BE2C (cell line): Measurements from ENCODE around the gene HMX3. TPM values are rescaled to one million over a fixed set of nuclear protein-coding genes. Genes with fewer than 3 reads are reported as not detected.
A peak's percentile ranks its signal among the peaks of the same experiment; 100 is the strongest.

Experiments
- DNase-seq: peaks from one replicate; pipeline ENCODE4 v3.0.0-alpha.2; 2020
- H3K27me3 ChIP-seq: fragments of 250-450 bp; sonication (Bioruptor Pico); 2 replicates; pipeline ENCODE4 v1.5.1; 2020; ENCODE audit warnings: mild to moderate bottlenecking
- H3K36me3 ChIP-seq: fragments of 250-450 bp; sonication (Bioruptor Pico); 2 replicates; pipeline ENCODE4 v1.5.1; 2020; ENCODE audit warnings: mild to moderate bottlenecking
- H3K4me1 ChIP-seq: fragments of 250-450 bp; sonication (Bioruptor Pico); 2 replicates; pipeline ENCODE4 v1.5.1; 2020
- H3K4me3 ChIP-seq: 2 replicates; pipeline ENCODE4 v1.5.1; 2011; ENCODE audit warnings: low read depth, low read length
- H3K9me3 ChIP-seq: fragments of 250-450 bp; sonication (Bioruptor Pico); 2 replicates; pipeline ENCODE4 v1.5.1; 2020
- polyA plus RNA-seq: library from polyadenylated mRNA; unstranded; fragments of >200 nt; gene quantifications from one replicate; pipeline ENCODE4 v1.2.1, GENCODE V29; 2012; ENCODE audit warnings: low read depth, missing spikeins; ENCODE audit not compliant: insufficient read length, insufficient read depth
- TF ChIP-seq, protein P1 (sequence below): IDR thresholded peaks from 2 replicates; pipeline ENCODE4 v1.5.1; 2012; ENCODE audit warnings: mild to moderate bottlenecking, low read depth, low read length

Gene HMX3
- polyA plus RNA-seq: not detected

DNA sequence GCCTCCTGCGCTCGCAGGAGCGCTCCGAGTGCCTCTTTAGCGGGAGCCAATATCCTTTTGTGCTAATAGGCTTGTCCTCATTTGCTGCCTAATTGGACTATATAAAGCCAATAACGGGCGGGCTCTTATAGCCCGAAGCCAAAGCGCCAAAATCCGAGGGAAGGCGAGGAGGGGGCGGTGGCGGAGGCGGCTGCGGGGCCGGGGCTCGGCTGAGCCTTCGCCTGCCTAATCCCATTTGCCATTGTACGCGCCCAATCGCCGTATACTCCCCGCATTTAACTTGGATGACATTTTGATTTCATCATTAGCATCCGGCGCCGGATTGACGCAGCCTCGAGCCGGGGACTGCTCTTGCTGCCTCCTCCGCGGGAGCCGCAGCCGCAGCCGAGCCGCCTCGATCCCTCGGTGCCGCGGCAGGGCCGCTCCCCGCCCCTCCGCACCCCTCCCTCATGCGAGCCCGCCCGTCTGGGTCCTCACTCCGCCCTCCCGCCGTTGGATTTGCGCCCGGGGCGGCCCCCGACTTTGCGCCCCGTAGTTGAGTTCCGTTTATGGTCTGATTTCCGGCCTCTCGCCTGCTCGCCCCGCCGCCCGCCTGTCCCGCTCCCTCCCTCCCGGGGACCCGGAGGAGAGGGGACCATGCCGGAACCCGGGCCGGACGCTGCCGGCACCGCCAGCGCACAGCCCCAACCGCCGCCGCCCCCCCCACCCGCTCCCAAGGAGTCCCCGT, at the start of gene HMX3:
Gene HMX3 (plus strand): TSS at position 556 of the 727 bp plus-strand sequence. CDS start 81 bp downstream, at position 637.
- TF ChIP-seq, protein P1, sequence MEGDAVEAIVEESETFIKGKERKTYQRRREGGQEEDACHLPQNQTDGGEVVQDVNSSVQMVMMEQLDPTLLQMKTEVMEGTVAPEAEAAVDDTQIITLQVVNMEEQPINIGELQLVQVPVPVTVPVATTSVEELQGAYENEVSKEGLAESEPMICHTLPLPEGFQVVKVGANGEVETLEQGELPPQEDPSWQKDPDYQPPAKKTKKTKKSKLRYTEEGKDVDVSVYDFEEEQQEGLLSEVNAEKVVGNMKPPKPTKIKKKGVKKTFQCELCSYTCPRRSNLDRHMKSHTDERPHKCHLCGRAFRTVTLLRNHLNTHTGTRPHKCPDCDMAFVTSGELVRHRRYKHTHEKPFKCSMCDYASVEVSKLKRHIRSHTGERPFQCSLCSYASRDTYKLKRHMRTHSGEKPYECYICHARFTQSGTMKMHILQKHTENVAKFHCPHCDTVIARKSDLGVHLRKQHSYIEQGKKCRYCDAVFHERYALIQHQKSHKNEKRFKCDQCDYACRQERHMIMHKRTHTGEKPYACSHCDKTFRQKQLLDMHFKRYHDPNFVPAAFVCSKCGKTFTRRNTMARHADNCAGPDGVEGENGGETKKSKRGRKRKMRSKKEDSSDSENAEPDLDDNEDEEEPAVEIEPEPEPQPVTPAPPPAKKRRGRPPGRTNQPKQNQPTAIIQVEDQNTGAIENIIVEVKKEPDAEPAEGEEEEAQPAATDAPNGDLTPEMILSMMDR: no peak
- H3K27me3 ChIP-seq: peaks cover 99% of the 10 kb centered on the region
- no peaks in the 10 kb centered on the region for H3K4me1 ChIP-seq
- H3K9me3 ChIP-seq: no peaks in the 10 kb centered on the region
- DNase-seq: no peak
- no peaks in the 10 kb centered on the region for H3K36me3 ChIP-seq
- peak within 1 kb of the TSS; percentile 26 for H3K4me3 ChIP-seq

DNA sequence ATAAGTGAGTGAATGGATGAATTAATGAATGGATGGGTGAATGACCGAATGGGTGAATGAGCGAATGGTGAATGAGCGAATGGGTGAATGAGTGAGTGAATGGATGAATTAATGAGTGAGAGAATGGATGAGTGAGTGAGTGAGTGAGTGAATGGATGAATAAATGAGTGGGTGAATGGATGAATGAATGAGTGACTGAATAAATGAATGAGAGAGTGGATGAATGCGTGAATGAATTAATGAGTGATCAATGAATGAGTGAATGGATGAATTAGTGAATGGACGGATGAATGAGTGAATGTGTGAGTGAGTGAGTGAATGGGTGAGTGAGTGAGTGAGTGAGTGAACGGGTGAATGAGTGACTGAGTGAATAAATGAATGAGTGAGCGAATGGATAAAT, 49.5 kb upstream of the HMX3 start:
- DNase-seq: no peak
- Histone ChIP-seq H3K4me3 (no peak overlapping the region), H3K27me3 (peaks cover 4% of the 10 kb centered on the region; the same call in 1 of the 2 replicates), H3K9me3 (no peaks in the 10 kb centered on the region), H3K4me1 (no peaks in the 10 kb centered on the region), H3K36me3 (no peaks in the 10 kb centered on the region)
- TF ChIP-seq, protein P1: no peak

DNA sequence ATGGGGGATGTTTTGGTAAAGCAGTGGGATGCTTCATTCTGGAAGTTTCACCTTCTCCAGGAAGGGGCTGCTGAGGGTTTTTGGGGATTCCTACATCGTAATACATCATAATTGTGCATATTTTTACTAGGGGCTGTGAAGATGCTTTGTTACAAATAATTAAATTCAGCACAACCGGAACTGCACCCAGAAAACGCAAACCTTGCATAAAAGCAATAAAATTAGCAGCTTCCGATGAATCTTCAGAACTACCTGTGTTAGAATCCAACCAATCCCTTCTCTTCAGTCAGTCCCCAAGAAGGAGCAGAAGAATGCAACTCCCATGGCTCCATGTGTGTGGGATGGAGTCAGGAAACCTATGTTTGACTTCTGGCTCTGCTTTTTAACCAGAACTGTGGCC, 48.4 kb upstream of the HMX3 start:
- H3K9me3 ChIP-seq: no peaks in the 10 kb centered on the region
- H3K4me3 ChIP-seq: no peak overlapping the region
- no peak for DNase-seq
- TF ChIP-seq, protein P1: no peak
- no peaks in the 10 kb centered on the region for H3K4me1 ChIP-seq
- peaks cover 8% of the 10 kb centered on the region; the same call in 1 of the 2 replicates for H3K27me3 ChIP-seq
- no peaks in the 10 kb centered on the region for H3K36me3 ChIP-seq

DNA sequence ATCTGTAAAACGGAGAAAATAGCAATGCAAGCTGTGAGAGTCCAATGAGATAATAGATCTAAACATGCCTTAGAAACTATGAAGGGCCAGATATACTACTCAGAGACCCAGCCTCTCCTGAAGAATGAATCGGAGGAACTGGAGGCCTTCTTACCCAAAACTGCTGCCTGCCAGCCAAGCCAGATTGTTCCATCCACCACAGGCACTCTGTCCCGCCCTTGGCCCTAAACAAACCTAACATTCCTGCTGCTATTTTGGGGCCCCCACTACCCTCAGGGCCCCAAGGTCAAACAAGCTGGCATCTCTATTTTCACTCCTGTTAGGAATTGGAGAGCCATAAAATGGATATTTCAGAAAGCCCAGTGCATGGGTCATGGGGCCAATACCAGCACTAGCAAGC, 48.0 kb upstream of the HMX3 start:
- Histone ChIP-seq H3K27me3 (peaks cover 12% of the 10 kb centered on the region), H3K4me1 (no peaks in the 10 kb centered on the region), H3K4me3 (no peak overlapping the region), H3K36me3 (no peaks in the 10 kb centered on the region), H3K9me3 (no peaks in the 10 kb centered on the region)
- TF ChIP-seq, protein P1: no peak
- DNase-seq: no peak

DNA sequence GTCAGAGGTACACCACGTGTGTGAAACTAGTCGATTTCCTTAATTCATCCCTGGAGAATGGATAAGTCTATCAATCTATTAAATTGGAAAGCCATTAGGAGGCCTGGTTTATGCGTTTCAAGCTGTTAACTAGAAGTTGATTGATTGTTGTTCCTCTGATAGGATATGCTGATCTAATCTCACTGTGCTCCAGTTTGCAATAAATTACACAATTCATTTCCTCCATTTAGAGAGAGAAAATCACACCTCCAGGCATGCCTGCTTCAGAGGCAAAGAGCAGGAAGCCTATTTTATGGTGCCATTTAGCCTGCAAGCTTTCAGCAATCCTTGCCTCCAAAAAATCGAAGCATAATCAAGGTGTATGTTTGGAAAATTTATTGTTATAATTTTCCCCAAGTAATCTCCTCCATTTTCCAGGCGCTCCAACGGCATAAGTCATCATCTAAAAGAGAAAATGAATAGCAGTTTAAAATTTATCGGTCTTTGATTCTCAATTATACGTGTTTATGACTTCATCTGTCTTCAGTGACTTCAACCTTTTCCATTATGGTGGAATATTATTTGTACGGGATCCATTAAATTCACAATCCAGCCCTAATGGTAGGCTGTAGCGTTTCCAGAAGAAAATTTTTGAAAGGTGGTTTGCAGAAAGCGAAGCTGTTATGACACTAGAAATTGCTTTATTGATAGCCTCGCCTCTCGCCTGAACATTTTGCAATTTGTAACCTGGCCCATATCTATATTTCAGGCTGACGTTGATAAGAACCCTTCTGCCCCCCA, 42.9 kb upstream of the HMX3 start:
- TF ChIP-seq, protein P1: no peak
- Histone ChIP-seq H3K36me3 (no peaks in the 10 kb centered on the region), H3K4me3 (no peak overlapping the region), H3K27me3 (peaks cover 23% of the 10 kb centered on the region), H3K4me1 (no peaks in the 10 kb centered on the region), H3K9me3 (no peaks in the 10 kb centered on the region)
- no peak for DNase-seq

DNA sequence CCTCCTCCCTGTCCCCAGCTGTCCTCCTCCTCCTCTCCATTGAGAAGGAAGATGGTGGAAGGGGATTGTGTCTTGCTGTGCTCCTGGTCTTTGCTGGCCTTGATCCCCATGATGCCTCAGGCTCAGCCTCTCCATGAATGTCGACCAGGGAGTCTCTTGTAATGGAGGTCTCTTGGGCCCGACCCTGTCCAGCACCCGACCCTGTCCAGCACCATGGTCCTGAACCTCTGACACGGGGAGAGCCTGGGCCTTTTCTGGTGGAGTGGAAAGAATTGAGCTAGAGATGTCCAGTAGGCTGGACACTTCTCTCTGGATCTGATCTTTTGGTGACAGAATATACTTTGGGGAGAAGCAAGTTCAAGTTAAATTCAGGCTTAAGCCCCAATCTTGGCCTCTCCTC, 42.3 kb upstream of the HMX3 start:
- DNase-seq: no peak
- TF ChIP-seq, protein P1: no peak

More for the DNA sequence above, 42.3 kb upstream of the HMX3 start:
- no peaks in the 10 kb centered on the region for H3K36me3 ChIP-seq
- H3K4me3 ChIP-seq: no peak overlapping the region
- H3K4me1 ChIP-seq: no peaks in the 10 kb centered on the region
- peaks cover 23% of the 10 kb centered on the region for H3K27me3 ChIP-seq
- H3K9me3 ChIP-seq: no peaks in the 10 kb centered on the region
